Stimulated activated CD4-positive, alpha-beta T cell treated with anti-CD3 and anti-CD28 coated beads, Interleukin-15, amount 100 ng/mL, for 24 hours (primary cell): ENCODE measurements around the gene GOLIM4.
"Not testable (repeated sequence)": the region's sequence is repeated elsewhere in the genome, so short reads cannot be mapped to it uniquely, and the experiment has no call there.

ENCODE experiments used
- DNase-seq: peaks from one replicate; pipeline ENCODE4 v3.0.0-alpha.2; 2020

GOLIM4 gene

DNA sequence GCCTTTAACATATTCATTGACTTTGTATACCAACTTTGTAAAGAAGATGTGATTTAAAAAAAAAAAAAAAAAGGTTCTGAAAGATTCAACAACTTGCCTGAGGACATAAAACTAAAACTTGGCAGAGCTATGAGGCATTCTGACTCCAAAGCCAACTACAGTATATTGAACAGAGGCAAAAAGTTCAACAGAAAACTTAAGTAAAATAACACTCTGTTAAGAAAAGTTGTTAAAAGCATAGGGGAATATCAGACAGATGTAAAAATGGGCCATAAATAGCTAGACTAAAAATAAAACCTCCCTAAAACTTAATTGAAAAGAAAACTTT lies 23.4 kb downstream of the GOLIM4 start:
- DNase-seq: no peak

GRCh38 chr3:168071591-168072322 lies 24.0 kb downstream of the GOLIM4 start:
- DNase-seq: no peak

GRCh38 chr3:168070919-168071318 lies 24.8 kb downstream of the GOLIM4 start:
- DNase-seq: no peak

DNA sequence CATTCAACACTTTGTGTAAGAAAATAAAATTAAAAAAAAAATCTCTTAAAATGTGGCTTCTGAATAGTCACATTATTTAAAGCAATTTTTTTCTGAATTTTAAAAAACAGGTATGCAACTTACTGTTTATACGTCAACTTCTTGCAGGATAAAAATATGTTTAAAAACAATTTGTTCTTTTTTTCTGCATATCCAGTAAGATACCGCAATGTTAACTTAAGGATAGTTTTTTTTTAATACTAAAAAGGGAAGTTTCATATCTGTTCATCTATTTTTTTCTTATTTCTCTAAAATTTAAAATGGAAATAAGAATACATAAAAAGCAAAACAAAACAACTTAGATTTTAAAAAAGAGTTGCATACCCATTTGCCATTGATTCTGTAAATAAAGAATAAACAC lies 27.4 kb downstream of the GOLIM4 start:
- DNase-seq: no peak

DNA sequence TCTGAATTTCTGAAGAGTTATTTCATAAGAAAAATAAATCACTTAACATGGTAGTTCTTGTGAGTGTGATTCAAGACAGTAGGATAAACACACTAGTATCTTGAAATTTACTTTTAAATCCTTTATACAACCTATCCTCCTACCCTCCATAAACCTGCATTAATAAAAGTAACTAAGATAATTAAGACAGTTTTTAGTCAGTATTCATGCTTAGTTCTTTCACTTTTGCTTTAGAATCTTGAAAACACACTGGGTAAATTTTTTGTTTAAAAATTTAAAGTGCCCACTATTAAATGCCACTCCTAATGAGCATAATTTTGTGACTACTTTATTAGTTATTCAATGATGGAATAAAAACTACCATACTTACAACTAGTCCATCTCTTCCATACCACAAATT lies 28.8 kb downstream of the GOLIM4 start:
- DNase-seq: no peak

DNA sequence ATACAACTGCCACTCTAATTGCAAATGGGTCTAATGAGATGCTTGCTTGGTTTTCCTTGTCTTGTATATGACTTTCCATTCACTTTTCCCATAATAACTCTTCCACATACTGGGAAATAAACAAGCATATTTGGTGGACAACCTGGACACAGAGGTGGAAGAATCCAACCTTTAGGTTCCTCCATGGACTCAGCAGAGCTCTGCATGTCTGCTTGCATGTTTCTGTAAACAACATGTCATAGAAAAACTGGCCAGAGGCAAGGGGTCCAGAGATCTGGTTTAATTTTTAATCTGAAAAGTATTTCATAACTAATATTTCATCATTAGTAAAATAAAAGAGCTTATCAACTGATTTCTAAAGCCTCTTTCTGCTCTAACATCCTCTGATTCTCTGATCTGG lies 30.2 kb downstream of the GOLIM4 start:
- DNase-seq: no peak

- DNase-seq: no peak
These were observed 32.6 kb downstream of the GOLIM4 start for GRCh38 chr3:168063122-168063521.

DNA sequence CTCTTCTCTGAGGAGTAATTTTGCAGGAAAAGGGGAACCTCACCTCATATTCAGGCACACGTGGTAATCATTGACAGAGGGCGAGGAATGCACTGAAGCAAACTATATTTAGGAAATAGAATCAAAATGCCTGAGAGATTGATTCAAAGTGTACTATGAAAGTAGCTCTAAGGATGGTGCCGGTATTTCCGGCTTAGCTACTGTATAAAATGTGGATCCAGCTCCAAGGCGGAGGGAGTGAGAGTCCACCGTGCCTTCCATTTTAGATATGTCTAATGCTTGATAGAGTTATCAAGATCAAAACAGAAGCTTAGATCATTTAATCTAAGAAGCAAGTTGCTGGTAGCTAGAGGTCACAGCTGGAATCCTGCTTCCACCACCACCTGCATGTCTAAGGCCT lies 33.0 kb downstream of the GOLIM4 start:
- DNase-seq: no peak

- no peak for DNase-seq
These were observed 34.3 kb downstream of the GOLIM4 start for GRCh38 chr3:168061332-168061996.

- no peak for DNase-seq
These were observed 35.4 kb downstream of the GOLIM4 start for GRCh38 chr3:168060317-168060716.

GRCh38 chr3:168058481-168058880 lies 37.2 kb downstream of the GOLIM4 start:
- DNase-seq: no peak

DNA sequence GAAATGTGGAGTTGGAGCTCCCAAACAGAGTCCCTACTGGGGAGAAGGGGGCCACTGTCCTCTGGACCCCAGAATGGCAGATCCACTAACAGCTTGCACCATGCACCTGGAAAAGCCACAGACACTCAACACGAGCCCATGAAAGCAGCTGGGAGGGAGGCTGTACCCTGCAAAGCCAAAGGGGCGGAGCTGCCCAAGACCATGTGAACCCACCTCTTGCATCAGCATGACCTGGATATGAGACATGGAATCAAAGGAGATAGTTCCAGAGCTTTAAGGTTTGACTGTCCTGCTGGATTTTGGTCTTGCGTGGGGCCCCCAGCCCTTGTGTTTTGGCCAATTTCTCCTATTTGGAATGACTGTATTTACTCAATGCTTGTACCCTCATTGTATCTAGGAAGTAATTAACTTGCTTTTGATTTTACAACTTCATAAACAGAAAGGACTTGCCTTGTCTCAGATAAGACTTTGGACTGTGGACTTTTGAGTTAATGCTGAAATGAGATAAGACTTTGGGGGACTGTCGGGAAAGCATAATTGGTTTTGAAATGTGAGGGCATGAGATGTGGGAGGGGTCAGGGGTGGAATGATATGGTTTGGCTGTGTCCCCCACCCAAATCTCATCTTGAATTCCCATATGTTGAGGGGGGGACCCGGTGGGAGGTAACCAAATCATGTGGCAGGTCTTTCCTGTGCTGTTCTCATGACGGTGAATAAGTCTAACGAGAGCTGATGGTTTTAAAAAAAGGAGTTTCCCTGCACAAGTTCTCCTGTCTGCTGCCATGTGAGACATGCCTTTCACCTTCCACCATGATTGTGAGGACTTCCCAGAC lies 39.1 kb downstream of the GOLIM4 start:
- DNase-seq: not testable (repeated sequence)

DNA sequence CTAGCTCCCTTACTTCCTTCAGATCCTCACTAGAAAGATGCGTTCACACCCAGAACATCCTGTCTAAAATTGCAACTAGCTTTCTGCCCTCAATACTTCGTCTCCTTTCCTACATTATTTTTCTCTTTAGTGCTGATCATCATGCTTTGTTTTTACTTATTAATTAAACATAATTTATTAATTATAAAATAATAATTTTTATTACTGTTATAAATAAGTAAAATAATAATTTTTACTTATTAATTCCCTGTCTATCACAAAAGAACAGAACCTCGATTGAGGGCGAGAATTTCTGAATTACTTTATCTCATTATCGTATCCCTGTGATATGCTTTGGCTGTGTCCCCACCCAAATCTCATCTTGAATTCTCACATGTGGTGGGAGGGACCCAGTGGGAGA lies 41.3 kb downstream of the GOLIM4 start:
- no peak for DNase-seq

DNA sequence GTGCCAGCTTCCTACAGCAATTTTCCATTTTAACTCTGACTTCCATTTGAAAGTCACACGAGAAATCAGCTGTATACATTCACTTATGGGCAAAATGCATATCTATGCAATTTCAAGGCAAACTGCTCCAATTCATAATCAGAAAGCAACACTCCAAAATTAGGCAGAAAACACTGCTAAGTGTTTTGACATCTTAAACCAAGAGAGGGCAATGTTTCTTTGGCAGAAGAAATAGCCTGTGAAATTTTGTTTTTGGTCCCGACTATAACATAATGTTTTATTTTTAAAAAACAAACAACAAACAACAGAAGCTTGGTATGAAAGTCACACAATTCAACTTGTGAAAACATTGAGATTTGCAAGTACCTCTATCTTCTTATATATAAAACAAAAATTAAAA lies 42.6 kb downstream of the GOLIM4 start:
- DNase-seq: no peak

- DNase-seq: no peak
These were observed 43.2 kb downstream of the GOLIM4 start for GRCh38 chr3:168052515-168052914.

- DNase-seq: no peak
These were observed 43.9 kb downstream of the GOLIM4 start for GRCh38 chr3:168051531-168052471.

DNA sequence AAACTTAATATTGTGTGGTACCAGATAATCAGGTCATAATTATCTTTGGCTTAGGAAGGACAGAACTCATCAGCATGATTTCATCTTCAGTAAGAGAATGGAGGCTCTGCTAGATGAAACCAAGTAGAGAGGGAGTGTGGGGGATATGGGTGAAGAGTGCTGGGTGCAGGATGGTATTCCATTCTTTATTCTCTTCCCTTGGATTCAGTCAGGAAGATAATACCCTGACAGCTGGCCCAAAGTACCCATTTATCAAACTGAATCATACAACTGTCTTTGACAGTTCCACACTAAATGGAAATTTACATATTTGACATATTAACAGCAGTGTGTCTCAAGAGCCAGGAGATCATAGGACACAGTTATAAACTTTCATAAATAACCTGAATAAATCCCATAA lies 44.7 kb downstream of the GOLIM4 start:
- no peak for DNase-seq

DNA sequence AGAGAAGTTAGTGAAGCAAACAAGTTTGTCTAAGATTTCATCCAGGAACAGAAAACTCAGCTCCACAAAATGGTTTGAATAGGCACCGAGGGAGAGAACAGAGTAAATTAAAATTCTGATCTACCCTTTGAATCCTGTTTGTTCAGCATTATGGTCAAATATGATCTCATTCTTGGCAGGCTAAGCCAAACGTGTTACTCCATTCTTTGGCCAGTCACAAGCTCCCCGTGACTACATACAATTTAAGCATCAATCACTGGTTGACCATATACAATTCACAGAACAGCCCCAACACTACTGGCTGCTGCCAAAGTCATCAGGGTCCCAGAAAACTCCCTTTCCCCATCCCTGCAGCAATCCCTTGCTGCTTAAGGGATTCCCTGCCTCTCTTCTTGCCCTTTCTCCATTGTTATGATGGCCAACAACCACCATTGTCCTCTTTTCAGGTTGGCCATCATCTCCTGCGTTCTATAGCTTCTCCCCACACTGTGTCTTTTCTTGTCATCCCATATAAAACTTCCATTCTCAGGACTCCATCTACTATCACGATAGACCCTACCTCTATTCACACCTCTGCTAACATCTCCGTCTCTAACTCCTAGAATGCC lies 46.3 kb downstream of the GOLIM4 start:
- no peak for DNase-seq

DNA sequence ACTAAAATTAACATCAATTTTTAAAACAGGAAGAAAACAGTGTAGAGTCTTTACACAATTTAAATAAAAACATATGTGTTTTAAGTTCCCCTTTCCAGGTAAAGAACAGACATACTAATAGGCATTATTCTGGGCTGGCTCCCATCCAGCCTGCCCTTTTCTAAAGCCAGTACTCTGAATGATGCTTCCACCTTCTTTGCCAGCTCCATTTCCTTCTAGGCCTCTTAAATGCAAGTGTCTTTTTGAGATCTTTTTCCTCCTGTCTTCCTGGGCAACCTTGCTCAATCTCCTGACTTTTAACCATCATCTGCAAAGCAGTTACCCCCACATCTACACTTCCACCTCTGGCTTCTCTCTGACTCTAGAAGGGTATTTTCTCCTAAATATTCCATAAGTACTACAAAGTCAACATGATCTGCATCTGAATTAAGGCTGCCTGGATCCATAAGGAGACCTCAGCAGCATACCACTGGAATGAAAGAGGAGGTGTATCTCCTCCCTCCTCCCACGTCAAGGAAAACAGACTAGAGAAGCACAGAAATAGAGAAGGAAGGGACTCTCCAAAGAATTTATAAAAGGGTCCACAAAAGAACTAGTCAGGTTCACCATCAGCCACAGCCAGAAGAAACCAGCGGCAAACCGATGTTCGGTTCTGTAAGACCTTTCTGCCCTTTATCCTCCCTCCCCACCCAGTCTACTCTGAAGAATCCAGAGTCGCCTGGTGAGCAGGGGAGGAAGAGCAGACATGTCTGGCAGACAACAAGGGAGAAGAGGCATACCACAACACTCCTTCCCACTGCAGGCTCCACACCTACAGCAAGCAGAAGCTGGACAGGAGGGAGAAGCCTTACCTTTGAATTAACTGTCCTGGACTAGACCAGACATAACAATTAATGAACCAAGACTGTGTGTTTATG lies 47.1 kb downstream of the GOLIM4 start:
- no peak for DNase-seq

- DNase-seq: no peak
These were observed 47.8 kb downstream of the GOLIM4 start for GRCh38 chr3:168047936-168048335.

- no peak for DNase-seq
These were observed 48.4 kb downstream of the GOLIM4 start for GRCh38 chr3:168047190-168047795.
